Natural killer cell (primary cell): ENCODE measurements around the gene ENAH. TPM values are rescaled to one million over a fixed set of nuclear protein-coding genes. Genes with fewer than 3 reads are reported as not detected.
"Not testable (repeated sequence)": the region's sequence is repeated elsewhere in the genome, so short reads cannot be mapped to it uniquely, and the experiment has no call there.

Source experiments
- ATAC-seq, 3 donors: fragments of 150-1000 bp in 2 of 3; fragments of 200-7000 bp in 1 of 3; cut with Tn5 transposase; 1 replicate in 1 of 3; 2 replicates in 2 of 3; pipeline ENCODE4 v1.10.0; 2021; ENCODE audit warnings: mild to moderate bottlenecking in 2 of 3, moderate library complexity in 2 of 3
- DNase-seq, 2 donors: peaks; one replicate each; pipeline versions ENCODE4 v3.0.0 to v3.0.0-alpha.2; 2013 to 2021; ENCODE audit warnings: mixed read lengths in 1 of 2
- H3K27ac ChIP-seq: one replicate; pipeline ENCODE4 v1.5.1; 2013; ENCODE audit warnings: mild to moderate bottlenecking, low read length
- H3K27me3 ChIP-seq: one replicate; pipeline ENCODE4 v1.6.1; 2013; ENCODE audit warnings: low read length; ENCODE audit not compliant: control insufficient read depth, insufficient read depth
- H3K36me3 ChIP-seq: one replicate; pipeline ENCODE4 v1.6.1; 2013; ENCODE audit warnings: low read length; ENCODE audit not compliant: control insufficient read depth, insufficient read depth
- H3K4me1 ChIP-seq: one replicate; pipeline ENCODE4 v1.6.1; 2013; ENCODE audit warnings: low read length; ENCODE audit not compliant: control insufficient read depth, insufficient read depth
- H3K4me3 ChIP-seq: one replicate; pipeline ENCODE4 v1.5.1; 2013; ENCODE audit warnings: low read length
- H3K9me3 ChIP-seq: one replicate; pipeline ENCODE4 v1.6.1; 2013; ENCODE audit warnings: low read length; ENCODE audit not compliant: control insufficient read depth, insufficient read depth
- H3K27ac Mint-ChIP-seq, 2 donors: one replicate each; pipeline ENCODE4 v1.8.0; 2022; ENCODE audit warnings: mild to moderate bottlenecking in 2 of 2, mixed read lengths in 2 of 2, moderate library complexity in 1 of 2
- H3K27me3 Mint-ChIP-seq, 2 donors: one replicate each; pipeline ENCODE4 v1.8.0; 2022; ENCODE audit warnings: low read depth in 2 of 2, mixed read lengths in 2 of 2
- H3K36me3 Mint-ChIP-seq: one replicate; pipeline ENCODE4 v1.8.0; 2022; ENCODE audit warnings: mixed read lengths
- H3K4me1 Mint-ChIP-seq, 2 donors: one replicate each; pipeline ENCODE4 v1.8.0; 2022; ENCODE audit warnings: mixed read lengths in 2 of 2
- H3K4me3 Mint-ChIP-seq: one replicate; pipeline ENCODE4 v1.8.0; 2022; ENCODE audit warnings: mild to moderate bottlenecking, moderate library complexity, mixed read lengths
- H3K9me3 Mint-ChIP-seq, 2 donors: one replicate each; pipeline ENCODE4 v1.8.0; 2022; ENCODE audit warnings: mixed read lengths in 2 of 2
- WGBS: methylation state at CpG from one replicate; pipeline ENCODE4 v1.1.7; 2013; ENCODE audit warnings: missing lambda C conversion rate; ENCODE audit not compliant: insufficient coverage; 5-methylcytosine and 5-hydroxymethylcytosine counted together
- intact Hi-C: fragments of 100-400 bp; cut with micrococcal nuclease; formaldehyde crosslinking; loops from one replicate; pipeline ENCODE4 v1.14.2; 2022
- total RNA-seq, 4 donors: library from RNA; stranded (reverse); fragments of 120-200 nt in 1 of 4; gene quantifications; one replicate each; pipeline versions ENCODE4 v1.2.3 to v1.2.4, GENCODE V29; 2013 to 2022
- TF ChIP-seq, protein P1 (sequence below): fragments of 200-600 bp; IDR thresholded peaks from one replicate; pipeline ENCODE4 v1.8.0; 2022; ENCODE audit warnings: antibody characterized with exemption

Gene ENAH
- total RNA-seq, 3 donors from 2014 or later (not counting 1 experiment from before 2014, with no cell fraction given): not detected

DNA sequence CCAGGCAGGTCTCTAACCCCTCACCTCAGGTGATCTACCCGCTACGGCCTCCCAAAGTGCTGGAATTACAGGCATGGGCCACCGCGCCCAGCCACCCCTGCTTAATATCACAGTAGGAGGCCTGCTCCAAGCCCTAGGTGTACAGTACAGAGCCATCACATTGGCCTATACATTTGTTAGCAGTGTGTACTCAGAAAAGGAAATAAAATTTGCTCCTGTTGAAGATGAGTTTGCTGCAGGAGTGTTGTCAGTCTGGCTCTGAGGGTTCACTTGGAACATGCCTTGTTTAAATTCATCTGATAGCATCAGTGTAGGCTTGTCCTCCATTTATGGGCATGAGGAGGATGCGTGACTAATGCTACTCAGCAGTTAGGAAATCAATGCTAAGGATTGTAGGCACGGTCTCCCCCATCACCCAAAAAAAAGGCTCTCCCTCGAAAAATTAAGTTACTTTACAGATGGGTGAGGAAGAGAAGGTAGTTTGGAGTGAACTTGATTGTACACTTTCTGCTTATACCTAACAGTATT is 4.6 kb upstream of the ENAH start:
- no peak overlapping the region for H3K4me3 Mint-ChIP-seq
- H3K27ac ChIP-seq: no peak overlapping the region
- TF ChIP-seq, protein P1, sequence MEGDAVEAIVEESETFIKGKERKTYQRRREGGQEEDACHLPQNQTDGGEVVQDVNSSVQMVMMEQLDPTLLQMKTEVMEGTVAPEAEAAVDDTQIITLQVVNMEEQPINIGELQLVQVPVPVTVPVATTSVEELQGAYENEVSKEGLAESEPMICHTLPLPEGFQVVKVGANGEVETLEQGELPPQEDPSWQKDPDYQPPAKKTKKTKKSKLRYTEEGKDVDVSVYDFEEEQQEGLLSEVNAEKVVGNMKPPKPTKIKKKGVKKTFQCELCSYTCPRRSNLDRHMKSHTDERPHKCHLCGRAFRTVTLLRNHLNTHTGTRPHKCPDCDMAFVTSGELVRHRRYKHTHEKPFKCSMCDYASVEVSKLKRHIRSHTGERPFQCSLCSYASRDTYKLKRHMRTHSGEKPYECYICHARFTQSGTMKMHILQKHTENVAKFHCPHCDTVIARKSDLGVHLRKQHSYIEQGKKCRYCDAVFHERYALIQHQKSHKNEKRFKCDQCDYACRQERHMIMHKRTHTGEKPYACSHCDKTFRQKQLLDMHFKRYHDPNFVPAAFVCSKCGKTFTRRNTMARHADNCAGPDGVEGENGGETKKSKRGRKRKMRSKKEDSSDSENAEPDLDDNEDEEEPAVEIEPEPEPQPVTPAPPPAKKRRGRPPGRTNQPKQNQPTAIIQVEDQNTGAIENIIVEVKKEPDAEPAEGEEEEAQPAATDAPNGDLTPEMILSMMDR: no peak
- ATAC-seq (no peak), DNase-seq (no peak)
- no peaks in the 10 kb centered on the region for H3K36me3 Mint-ChIP-seq
- H3K4me1 ChIP-seq: peaks cover 8% of the 10 kb centered on the region
- intact Hi-C loops: no loop called here
- H3K27me3 ChIP-seq: no peaks in the 10 kb centered on the region
- H3K9me3 Mint-ChIP-seq: no peaks in the 10 kb centered on the region
- peaks cover 4 to 8% of the 10 kb centered on the region in 2 donors for H3K27me3 Mint-ChIP-seq
- H3K36me3 ChIP-seq: no peaks in the 10 kb centered on the region
- no peak overlapping the region for H3K4me3 ChIP-seq
- peaks cover 5 to 6% of the 10 kb centered on the region in 2 donors for H3K4me1 Mint-ChIP-seq
- WGBS: 96% methylated on average over 5 of the region's 7 CpGs
- H3K27ac Mint-ChIP-seq: no peak overlapping the region
- no peaks in the 10 kb centered on the region for H3K9me3 ChIP-seq

DNA sequence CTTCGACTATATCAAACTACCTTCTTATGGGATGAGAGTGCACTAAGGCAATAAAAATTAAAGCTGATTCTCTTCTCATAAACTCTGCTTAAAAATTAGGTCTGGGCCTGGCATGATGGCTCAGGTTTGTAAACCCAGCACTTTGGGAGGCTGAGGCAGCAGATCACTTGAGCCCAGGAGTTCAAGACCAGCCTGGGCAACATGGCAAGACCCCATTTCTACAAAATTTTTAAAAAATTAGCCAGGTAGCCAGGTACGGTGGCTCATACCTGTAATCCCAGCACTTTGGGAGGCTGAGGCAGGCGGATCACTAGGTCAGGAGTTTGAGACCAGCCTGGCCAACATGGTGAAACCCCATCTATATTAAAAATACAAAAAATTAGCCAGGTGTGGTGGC is 3.3 kb upstream of the ENAH start:
- intact Hi-C loops, H3K27me3 ChIP-seq, H3K36me3 ChIP-seq, DNase-seq, H3K27ac Mint-ChIP-seq, H3K27ac ChIP-seq, H3K36me3 Mint-ChIP-seq, ATAC-seq, H3K4me3 Mint-ChIP-seq, H3K4me3 ChIP-seq, H3K9me3 ChIP-seq, H3K9me3 Mint-ChIP-seq: not testable (repeated sequence)
- Mint-ChIP-seq H3K27me3 (peaks cover 11 to 20% of the 10 kb centered on the region in 2 donors), H3K4me1 (peaks cover 14 to 15% of the 10 kb centered on the region in 2 donors)
- 92% methylated on average over 3 of the region's 3 CpGs for WGBS
- peaks cover 15% of the 10 kb centered on the region for H3K4me1 ChIP-seq

DNA sequence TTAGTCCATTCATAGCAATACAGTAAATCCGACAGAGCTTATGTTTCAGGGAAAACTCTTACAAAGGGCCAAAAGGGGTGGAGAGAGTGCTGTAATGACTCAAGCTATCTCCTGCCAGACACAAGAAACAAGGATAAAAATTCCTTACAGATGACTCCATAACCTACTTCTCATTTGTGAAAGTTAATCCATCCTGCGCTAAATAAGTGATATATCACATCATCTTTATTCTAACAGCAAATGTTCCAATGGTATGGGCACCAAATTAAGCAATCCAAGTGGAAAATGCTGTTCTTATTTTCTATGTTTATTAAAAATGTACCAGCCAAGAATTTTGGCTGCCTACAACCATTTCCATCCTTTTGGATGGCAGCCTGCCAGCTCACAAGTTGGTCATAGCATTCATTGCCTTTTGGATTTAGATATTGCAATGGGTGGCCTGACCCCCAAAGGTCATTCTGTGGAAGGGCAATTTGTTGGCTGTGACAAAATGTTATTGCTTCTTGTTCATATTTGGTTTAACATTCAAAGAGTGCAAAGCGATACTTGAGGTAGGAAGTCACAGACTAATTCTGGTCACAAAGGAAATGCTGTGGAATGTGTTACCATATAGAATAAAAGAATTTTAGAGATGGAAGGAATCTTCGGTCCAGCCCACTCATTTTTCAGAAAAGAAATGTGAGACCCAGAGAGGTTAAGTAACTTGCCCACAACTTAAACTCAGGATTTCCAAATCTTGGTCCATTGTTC is 2.8 kb upstream of the ENAH start:
- Mint-ChIP-seq H3K4me3 (no peak overlapping the region), H3K9me3 (no peaks in the 10 kb centered on the region), H3K4me1 (peaks cover 14 to 15% of the 10 kb centered on the region in 2 donors), H3K36me3 (no peaks in the 10 kb centered on the region), H3K27ac (no peak overlapping the region), H3K27me3 (peaks cover 15 to 26% of the 10 kb centered on the region in 2 donors)
- Histone ChIP-seq H3K9me3 (no peaks in the 10 kb centered on the region), H3K4me3 (no peak overlapping the region), H3K27ac (no peak overlapping the region), H3K4me1 (peaks cover 15% of the 10 kb centered on the region), H3K27me3 (peaks cover 14% of the 10 kb centered on the region), H3K36me3 (no peaks in the 10 kb centered on the region)
- intact Hi-C loops: no loop called here
- ATAC-seq: no peak
- peak in 1 of 2 donors; percentile 38 for DNase-seq
- WGBS: 89% methylated on average over 3 of the region's 4 CpGs
- TF ChIP-seq, protein P1: no peak

DNA sequence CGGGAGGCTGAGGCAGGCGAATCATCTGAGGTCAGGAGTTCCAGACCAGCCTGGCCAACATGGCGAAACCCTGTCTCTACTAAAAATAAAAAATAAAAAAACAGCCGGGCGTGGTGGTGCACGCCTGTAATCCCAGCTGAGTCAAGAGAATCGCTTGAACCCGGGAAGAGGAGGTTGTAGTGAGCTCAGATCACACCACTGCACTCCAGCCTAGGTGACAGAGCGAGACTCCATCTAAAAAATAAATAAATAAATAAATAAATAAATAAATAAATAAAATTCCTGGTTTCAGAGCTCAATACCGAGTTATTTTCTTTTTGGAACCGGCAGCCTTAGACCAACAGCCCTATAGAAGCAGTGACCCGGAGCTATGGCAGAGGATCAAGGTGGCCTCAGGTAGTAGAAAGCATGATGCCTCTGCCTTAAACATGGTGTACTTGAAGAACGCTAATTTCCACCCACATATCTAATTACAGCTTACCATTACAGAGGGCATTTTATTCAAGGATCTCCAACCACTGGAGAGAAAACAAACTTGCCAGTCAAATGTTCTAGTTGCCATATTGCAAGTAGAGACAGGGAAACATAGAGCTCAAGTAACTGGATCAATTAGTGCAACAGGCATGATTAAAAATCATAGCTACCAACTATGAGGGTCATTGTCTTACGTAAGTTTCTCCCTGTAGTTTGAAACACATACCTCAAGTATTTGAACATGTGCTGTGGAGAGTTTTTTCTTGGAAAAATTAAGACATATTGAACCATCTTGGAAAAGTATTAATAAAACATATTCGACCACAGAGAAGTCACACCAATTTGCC is 2.0 kb upstream of the ENAH start:
- Histone ChIP-seq H3K4me1 (peaks cover 15% of the 10 kb centered on the region), H3K27me3 (peaks cover 20% of the 10 kb centered on the region), H3K9me3 (no peaks in the 10 kb centered on the region), H3K4me3 (no peak overlapping the region), H3K36me3 (no peaks in the 10 kb centered on the region), H3K27ac (no peak overlapping the region)
- H3K4me3 Mint-ChIP-seq: peak overlapping the region; percentile 8
- ATAC-seq (no peak), DNase-seq (no peak)
- H3K36me3 Mint-ChIP-seq: no peaks in the 10 kb centered on the region
- no peaks in the 10 kb centered on the region for H3K9me3 Mint-ChIP-seq
- H3K4me1 Mint-ChIP-seq: peaks cover 14 to 15% of the 10 kb centered on the region in 2 donors
- no peak overlapping the region for H3K27ac Mint-ChIP-seq
- TF ChIP-seq, protein P1: no peak
- intact Hi-C loops: no loop called here
- WGBS: 97% methylated on average over 12 of the region's 15 CpGs
- peaks cover 18 to 32% of the 10 kb centered on the region in 2 donors for H3K27me3 Mint-ChIP-seq
